ENCODE results near the gene CLCN3. TPM values are rescaled to one million over a fixed set of nuclear protein-coding genes. Genes with fewer than 3 reads are reported as not detected.

The CLCN3 gene
- total and polyA plus RNA-seq, 2 of the 13 experiments (the other 11 are each of a cell fraction or from before 2014, with no cell fraction given) = 13.6 to 23.7 TPM

DNA sequence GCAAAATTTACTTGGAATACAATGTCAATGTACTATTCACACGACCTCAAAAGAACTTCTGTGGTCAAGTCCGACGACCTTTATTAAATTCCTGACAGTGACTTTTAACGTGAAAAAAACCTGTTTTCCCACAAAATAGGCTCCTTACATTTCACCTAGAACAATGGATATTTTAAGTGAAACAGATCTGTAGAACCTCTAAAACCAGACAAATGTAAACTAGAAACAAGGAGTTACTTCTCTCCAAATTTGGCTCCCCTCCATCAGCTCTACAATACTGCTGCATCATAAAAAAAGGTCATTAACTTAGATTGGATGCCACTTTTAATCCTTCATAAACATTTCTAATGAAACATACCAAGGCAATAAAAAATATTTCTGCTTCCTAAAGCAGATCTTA lies 9.2 kb upstream of the CLCN3 start:
- ATAC-seq = no peak
- peaks cover 26% of the 10 kb centered on the region for H3K4me1 ChIP-seq (ENCODE audit: insufficient read depth, low read length)
- peak overlapping the region; percentile 92 for H3K4me2 ChIP-seq (ENCODE audit: low read depth, low read length)
- H3K27me3 ChIP-seq (ENCODE audit: control insufficient read depth in 1 of 2, insufficient read depth in 2 of 2, low read length in 2 of 2) = no peaks in the 10 kb centered on the region; a peak in 2 of 5 replicates
- H3K4me3 ChIP-seq (replicated peaks in 1 of 3; ENCODE audit: insufficient read depth in 1 of 3, low read depth in 2 of 3, low read length in 3 of 3) = peak overlapping the region in 2 of 3 experiments; percentile 83 to 99; a peak in 5 of 6 replicates
- ChIA-PET POLR2A (no interaction called here), CTCF (ENCODE audit: low intra/inter-chr PET ratio, low total read pairs) (no interaction called here)
- peak overlapping the region; percentile 90; the same call in 1 of the 2 replicates for H3K9ac ChIP-seq (ENCODE audit: insufficient read depth, low read depth, low read length)
- peaks cover 17% of the 10 kb centered on the region for H3K79me2 ChIP-seq (ENCODE audit: insufficient read depth, low read length)
- WGBS (ENCODE audit: low lambda C conversion rate) = 18% methylated on average over 4 of the region's 4 CpGs
- in situ Hi-C loops (cut with HindIII; ENCODE audit: extremely low pct_ligation_motif_present, low pct_unique_long_range_greater_than_20kb) = loop anchor here (10.0 to 25.0 kb wide), 2 partner anchors 104 to 476 kb away; partner anchors contain the start of gene AADAT
- intact Hi-C loops (cut with micrococcal nuclease; ENCODE audit: unreplicated experiment) = loop anchor here (10.0 kb wide), 1 partner anchor 474 kb away; the partner anchor contains the start of gene AADAT
- TF ChIP-seq ZSCAN20 (CRISPR knock-in tag; IDR thresholded peaks at IDR 0.05; ENCODE audit: borderline replicate concordance) (no peak), ERF (CRISPR knock-in tag; IDR thresholded peaks at IDR 0.05) (no peak), ZBTB1 (CRISPR knock-in tag; IDR thresholded peaks at IDR 0.05; ENCODE audit: borderline replicate concordance) (no peak), MIER2 (CRISPR knock-in tag; IDR thresholded peaks at IDR 0.05) (no peak), ZNF34 (CRISPR knock-in tag; IDR thresholded peaks at IDR 0.05; ENCODE audit: borderline replicate concordance) (no peak), TOE1 (CRISPR knock-in tag; IDR thresholded peaks at IDR 0.05) (no peak), MXD4 (CRISPR knock-in tag; IDR thresholded peaks at IDR 0.05) (no peak), TGIF2 (CRISPR knock-in tag; IDR thresholded peaks at IDR 0.05) (no peak), ZNF225 (CRISPR knock-in tag; IDR thresholded peaks at IDR 0.05) (no peak), ZNF619 (CRISPR knock-in tag; IDR thresholded peaks at IDR 0.05) (no peak), HOXD1 (CRISPR knock-in tag; IDR thresholded peaks at IDR 0.05) (no peak), ZNF850 (CRISPR knock-in tag; conservative IDR thresholded peaks at IDR 0.05) (no peak), POGZ (CRISPR knock-in tag; IDR thresholded peaks at IDR 0.05) (no peak), DMAP1 (CRISPR knock-in tag; IDR thresholded peaks at IDR 0.05) (no peak), KDM4B (CRISPR knock-in tag; IDR thresholded peaks at IDR 0.05) (no peak)
- TF ChIP-seq, protein P1, sequence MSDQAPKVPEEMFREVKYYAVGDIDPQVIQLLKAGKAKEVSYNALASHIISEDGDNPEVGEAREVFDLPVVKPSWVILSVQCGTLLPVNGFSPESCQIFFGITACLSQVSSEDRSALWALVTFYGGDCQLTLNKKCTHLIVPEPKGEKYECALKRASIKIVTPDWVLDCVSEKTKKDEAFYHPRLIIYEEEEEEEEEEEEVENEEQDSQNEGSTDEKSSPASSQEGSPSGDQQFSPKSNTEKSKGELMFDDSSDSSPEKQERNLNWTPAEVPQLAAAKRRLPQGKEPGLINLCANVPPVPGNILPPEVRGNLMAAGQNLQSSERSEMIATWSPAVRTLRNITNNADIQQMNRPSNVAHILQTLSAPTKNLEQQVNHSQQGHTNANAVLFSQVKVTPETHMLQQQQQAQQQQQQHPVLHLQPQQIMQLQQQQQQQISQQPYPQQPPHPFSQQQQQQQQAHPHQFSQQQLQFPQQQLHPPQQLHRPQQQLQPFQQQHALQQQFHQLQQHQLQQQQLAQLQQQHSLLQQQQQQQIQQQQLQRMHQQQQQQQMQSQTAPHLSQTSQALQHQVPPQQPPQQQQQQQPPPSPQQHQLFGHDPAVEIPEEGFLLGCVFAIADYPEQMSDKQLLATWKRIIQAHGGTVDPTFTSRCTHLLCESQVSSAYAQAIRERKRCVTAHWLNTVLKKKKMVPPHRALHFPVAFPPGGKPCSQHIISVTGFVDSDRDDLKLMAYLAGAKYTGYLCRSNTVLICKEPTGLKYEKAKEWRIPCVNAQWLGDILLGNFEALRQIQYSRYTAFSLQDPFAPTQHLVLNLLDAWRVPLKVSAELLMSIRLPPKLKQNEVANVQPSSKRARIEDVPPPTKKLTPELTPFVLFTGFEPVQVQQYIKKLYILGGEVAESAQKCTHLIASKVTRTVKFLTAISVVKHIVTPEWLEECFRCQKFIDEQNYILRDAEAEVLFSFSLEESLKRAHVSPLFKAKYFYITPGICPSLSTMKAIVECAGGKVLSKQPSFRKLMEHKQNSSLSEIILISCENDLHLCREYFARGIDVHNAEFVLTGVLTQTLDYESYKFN (CRISPR knock-in tag; conservative IDR thresholded peaks at IDR 0.05) = no peak
- TF ChIP-seq, protein P2, sequence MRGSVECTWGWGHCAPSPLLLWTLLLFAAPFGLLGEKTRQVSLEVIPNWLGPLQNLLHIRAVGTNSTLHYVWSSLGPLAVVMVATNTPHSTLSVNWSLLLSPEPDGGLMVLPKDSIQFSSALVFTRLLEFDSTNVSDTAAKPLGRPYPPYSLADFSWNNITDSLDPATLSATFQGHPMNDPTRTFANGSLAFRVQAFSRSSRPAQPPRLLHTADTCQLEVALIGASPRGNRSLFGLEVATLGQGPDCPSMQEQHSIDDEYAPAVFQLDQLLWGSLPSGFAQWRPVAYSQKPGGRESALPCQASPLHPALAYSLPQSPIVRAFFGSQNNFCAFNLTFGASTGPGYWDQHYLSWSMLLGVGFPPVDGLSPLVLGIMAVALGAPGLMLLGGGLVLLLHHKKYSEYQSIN (CRISPR knock-in tag; IDR thresholded peaks at IDR 0.05; ENCODE audit: borderline replicate concordance) = no peak
- TF ChIP-seq, protein P3, sequence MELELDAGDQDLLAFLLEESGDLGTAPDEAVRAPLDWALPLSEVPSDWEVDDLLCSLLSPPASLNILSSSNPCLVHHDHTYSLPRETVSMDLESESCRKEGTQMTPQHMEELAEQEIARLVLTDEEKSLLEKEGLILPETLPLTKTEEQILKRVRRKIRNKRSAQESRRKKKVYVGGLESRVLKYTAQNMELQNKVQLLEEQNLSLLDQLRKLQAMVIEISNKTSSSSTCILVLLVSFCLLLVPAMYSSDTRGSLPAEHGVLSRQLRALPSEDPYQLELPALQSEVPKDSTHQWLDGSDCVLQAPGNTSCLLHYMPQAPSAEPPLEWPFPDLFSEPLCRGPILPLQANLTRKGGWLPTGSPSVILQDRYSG (CRISPR knock-in tag; IDR thresholded peaks at IDR 0.05) = no peak
- H3K27ac ChIP-seq (ENCODE audit: extremely low read length, insufficient read depth, low read length) = no peak overlapping the region
- no peaks in the 10 kb centered on the region for H3K36me3 ChIP-seq (replicated peaks in 1 of 2; ENCODE audit: control insufficient read depth in 1 of 2, insufficient read depth in 2 of 2, low read length in 2 of 2)
- no peak for DNase-seq (ENCODE audit: low spot score)
- H3K9me3 ChIP-seq (ENCODE audit: low read length) = no peaks in the 10 kb centered on the region
- BruUV-seq (replicated peaks) = no TSS peak
- no peaks in the 10 kb centered on the region for H4K20me1 ChIP-seq (ENCODE audit: insufficient read depth, low read length)
- H2AFZ ChIP-seq (ENCODE audit: low read length) = no peak overlapping the region
- FAIRE-seq = no peak

All from HepG2 (cell line).